ENCODE measurements around the gene WDR53. TPM values are rescaled to one million over a fixed set of nuclear protein-coding genes. Genes with fewer than 3 reads are reported as not detected.

Gene WDR53
- total RNA-seq, 1 experiment from 2014 or later: 18.6 TPM

DNA sequence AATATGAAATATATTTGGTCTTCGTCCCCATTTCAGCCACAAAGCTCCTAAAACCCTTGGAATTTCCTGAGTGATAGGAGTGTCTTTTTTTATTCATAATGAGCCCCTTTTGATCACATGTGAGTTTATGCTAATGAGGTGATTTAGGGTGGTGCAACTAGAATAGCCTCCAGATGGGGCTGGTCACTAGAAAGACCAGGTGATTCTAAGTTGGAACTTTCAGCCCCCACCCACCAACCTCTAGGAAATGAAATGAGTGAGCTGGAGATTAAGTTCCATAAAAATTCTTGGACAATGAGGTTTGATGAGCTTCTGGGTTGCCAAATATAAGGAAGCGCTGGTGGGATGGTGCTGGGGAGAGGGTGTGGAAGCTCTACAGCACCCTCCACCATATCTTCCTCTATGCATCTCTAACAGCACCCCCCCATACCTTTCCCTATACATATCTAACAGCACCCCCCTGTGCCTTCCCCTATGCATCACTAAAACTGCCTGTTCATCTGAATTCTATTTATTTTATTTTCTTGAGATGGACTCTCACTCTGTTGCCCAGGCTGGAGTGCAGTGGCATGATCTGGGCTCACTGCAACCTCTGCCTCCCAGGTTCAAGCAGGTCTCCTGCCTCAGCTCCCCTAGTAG lies 51.1 kb downstream of the WDR53 start:
- no peaks in the 10 kb centered on the region for H3K9me3 ChIP-seq (ENCODE audit: control insufficient read depth, insufficient read depth, low read depth, low read length)
- H3K4me1 ChIP-seq (ENCODE audit: control insufficient read depth, insufficient read depth, low read length): no peaks in the 10 kb centered on the region
- no peak for TF ChIP-seq POLR2AphosphoS5 (IDR thresholded peaks at IDR 0.05; ENCODE audit: low read depth, low read length)
- TF ChIP-seq, protein P1, sequence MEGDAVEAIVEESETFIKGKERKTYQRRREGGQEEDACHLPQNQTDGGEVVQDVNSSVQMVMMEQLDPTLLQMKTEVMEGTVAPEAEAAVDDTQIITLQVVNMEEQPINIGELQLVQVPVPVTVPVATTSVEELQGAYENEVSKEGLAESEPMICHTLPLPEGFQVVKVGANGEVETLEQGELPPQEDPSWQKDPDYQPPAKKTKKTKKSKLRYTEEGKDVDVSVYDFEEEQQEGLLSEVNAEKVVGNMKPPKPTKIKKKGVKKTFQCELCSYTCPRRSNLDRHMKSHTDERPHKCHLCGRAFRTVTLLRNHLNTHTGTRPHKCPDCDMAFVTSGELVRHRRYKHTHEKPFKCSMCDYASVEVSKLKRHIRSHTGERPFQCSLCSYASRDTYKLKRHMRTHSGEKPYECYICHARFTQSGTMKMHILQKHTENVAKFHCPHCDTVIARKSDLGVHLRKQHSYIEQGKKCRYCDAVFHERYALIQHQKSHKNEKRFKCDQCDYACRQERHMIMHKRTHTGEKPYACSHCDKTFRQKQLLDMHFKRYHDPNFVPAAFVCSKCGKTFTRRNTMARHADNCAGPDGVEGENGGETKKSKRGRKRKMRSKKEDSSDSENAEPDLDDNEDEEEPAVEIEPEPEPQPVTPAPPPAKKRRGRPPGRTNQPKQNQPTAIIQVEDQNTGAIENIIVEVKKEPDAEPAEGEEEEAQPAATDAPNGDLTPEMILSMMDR (IDR thresholded peaks at IDR 0.05): peak; percentile 28; the same call in 1 of the 2 replicates
- in situ Hi-C loops (cut with HindIII; ENCODE audit: low pct_unique_long_range_greater_than_20kb, low sequenced_read_pairs): no loop called here
- H3K27ac ChIP-seq (ENCODE audit: low read length): no peak overlapping the region
- no TSS peak for BruUV-seq (replicated peaks)
- no peaks in the 10 kb centered on the region for H3K27me3 ChIP-seq (ENCODE audit: control insufficient read depth, insufficient read depth, low read length)
- CTCF ChIA-PET: interaction anchor here (0.5 to 0.8 kb wide), 6 partner anchors 16 to 383 kb away, joined by 3 to 17 read pairs (median 8); no protein-coding TSS in a partner anchor
- H3K4me3 ChIP-seq (ENCODE audit: low read depth in 2 of 2, low read length in 2 of 2): no peak overlapping the region
- intact Hi-C loops (cut with micrococcal nuclease; ENCODE audit: unreplicated experiment): no loop called here
- POLR2A ChIA-PET: interaction anchor here (0.6 kb wide), 1 partner anchor 38 kb away, joined by 3 read pairs; no protein-coding TSS in a partner anchor
- DNase-seq (ENCODE audit: low read depth, low spot score) (no peak), ATAC-seq (no peak)
- H3K36me3 ChIP-seq (ENCODE audit: control insufficient read depth, insufficient read depth, low read length): no peaks in the 10 kb centered on the region

DNA sequence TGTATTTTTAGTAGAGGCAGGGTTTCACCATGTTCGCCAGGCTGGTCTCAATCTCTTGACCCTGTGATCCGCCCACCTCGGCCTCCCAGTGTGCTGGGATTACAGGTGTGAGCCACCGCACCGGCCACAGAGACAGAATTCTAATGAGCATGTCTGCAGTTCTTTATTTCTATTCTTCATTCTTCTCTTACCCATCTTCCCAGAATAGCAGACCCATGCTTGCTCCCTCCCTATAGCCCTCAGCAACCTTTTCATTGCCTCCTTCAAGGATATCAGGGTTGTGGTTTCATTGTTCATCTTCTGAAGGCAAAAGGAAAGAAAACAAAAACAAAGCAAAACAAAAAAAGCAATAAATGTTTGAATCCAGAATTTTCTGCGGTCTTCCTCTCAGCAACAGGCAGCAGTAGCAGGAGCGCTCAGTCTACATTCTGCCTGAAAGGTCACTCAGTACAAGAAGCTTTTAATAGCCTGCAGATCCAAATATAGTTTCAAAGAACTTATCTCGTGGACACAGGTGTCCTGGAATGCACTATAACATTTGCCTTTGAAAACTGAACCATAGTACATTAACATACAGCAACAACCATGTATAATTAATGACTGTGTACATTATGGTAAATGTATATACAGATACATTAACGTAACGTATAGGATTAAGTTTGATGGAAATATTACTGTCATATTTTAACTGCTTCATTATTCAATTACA lies 53.3 kb downstream of the WDR53 start, which contains the start of gene SMCO1:
Gene SMCO1, minus strand, starts transcription at position 434 of the 709 bp plus-strand sequence. Its CDS starts 137 bp downstream, at position 297.
- intact Hi-C loops (cut with micrococcal nuclease; ENCODE audit: unreplicated experiment): no loop called here
- no TSS peak for BruUV-seq (replicated peaks)
- CTCF ChIA-PET: interaction anchor here (0.6 kb wide), 2 partner anchors 363 to 671 kb away, joined by 3 to 4 read pairs; no protein-coding TSS in a partner anchor
- H3K36me3 ChIP-seq (ENCODE audit: control insufficient read depth, insufficient read depth, low read length): no peaks in the 10 kb centered on the region
- H3K27me3 ChIP-seq (ENCODE audit: control insufficient read depth, insufficient read depth, low read length): no peaks in the 10 kb centered on the region
- no peak within 1 kb of the TSS for H3K27ac ChIP-seq (ENCODE audit: low read length)
- H3K9me3 ChIP-seq (ENCODE audit: control insufficient read depth, insufficient read depth, low read depth, low read length): no peaks in the 10 kb centered on the region
- TF ChIP-seq, protein P2, sequence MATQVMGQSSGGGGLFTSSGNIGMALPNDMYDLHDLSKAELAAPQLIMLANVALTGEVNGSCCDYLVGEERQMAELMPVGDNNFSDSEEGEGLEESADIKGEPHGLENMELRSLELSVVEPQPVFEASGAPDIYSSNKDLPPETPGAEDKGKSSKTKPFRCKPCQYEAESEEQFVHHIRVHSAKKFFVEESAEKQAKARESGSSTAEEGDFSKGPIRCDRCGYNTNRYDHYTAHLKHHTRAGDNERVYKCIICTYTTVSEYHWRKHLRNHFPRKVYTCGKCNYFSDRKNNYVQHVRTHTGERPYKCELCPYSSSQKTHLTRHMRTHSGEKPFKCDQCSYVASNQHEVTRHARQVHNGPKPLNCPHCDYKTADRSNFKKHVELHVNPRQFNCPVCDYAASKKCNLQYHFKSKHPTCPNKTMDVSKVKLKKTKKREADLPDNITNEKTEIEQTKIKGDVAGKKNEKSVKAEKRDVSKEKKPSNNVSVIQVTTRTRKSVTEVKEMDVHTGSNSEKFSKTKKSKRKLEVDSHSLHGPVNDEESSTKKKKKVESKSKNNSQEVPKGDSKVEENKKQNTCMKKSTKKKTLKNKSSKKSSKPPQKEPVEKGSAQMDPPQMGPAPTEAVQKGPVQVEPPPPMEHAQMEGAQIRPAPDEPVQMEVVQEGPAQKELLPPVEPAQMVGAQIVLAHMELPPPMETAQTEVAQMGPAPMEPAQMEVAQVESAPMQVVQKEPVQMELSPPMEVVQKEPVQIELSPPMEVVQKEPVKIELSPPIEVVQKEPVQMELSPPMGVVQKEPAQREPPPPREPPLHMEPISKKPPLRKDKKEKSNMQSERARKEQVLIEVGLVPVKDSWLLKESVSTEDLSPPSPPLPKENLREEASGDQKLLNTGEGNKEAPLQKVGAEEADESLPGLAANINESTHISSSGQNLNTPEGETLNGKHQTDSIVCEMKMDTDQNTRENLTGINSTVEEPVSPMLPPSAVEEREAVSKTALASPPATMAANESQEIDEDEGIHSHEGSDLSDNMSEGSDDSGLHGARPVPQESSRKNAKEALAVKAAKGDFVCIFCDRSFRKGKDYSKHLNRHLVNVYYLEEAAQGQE (IDR thresholded peaks at IDR 0.05; ENCODE audit: insufficient read depth in 1 of 2, low read depth in 2 of 2, low read length in 1 of 2): no peak
- TF ChIP-seq POLR2AphosphoS5 (IDR thresholded peaks at IDR 0.05; ENCODE audit: low read depth, low read length): no peak
- no peak for TF ChIP-seq TCF7L2 (IDR thresholded peaks at IDR 0.05; ENCODE audit: low read depth, low read length)
- TF ChIP-seq SIN3A (IDR thresholded peaks at IDR 0.05; ENCODE audit: borderline replicate concordance, insufficient read depth, low read depth, low read length): no peak
- TF ChIP-seq, protein P1 (IDR thresholded peaks at IDR 0.05): no peak
- no peaks in the 10 kb centered on the region for H3K4me1 ChIP-seq (ENCODE audit: control insufficient read depth, insufficient read depth, low read length)
- ATAC-seq (no peak), DNase-seq (ENCODE audit: low read depth, low spot score) (no peak)
- in situ Hi-C loops (cut with HindIII; ENCODE audit: low pct_unique_long_range_greater_than_20kb, low sequenced_read_pairs): no loop called here
- POLR2A ChIA-PET: interaction anchor here (0.6 kb wide), 1 partner anchor 283 kb away, joined by 5 read pairs; no protein-coding TSS in a partner anchor
- no peak within 1 kb of the TSS for H3K4me3 ChIP-seq (ENCODE audit: low read depth in 2 of 2, low read length in 2 of 2)
